SU-DHL-6 (cell line): ENCODE results near the gene NR2F2.

Experiments
- CTCF ChIP-seq: fragments of 200-600 bp; sonication (generic); IDR thresholded peaks from one replicate; pipeline ENCODE4 v1.5.1; 2017; ENCODE audit warnings: antibody characterized with exemption, mild to moderate bottlenecking, low read length, moderate library complexity; ENCODE audit not compliant: insufficient read depth, poor library complexity, severe bottlenecking
- EZH2phosphoT487 ChIP-seq: fragments of 200-600 bp; sonication (generic), shearing (Covaris generic); conservative IDR thresholded peaks from 2 replicates; pipeline ENCODE4 v1.6.1; 2018; ENCODE audit warnings: mild to moderate bottlenecking, antibody characterized with exemption, low read length, moderate library complexity, mixed read lengths

DNA sequence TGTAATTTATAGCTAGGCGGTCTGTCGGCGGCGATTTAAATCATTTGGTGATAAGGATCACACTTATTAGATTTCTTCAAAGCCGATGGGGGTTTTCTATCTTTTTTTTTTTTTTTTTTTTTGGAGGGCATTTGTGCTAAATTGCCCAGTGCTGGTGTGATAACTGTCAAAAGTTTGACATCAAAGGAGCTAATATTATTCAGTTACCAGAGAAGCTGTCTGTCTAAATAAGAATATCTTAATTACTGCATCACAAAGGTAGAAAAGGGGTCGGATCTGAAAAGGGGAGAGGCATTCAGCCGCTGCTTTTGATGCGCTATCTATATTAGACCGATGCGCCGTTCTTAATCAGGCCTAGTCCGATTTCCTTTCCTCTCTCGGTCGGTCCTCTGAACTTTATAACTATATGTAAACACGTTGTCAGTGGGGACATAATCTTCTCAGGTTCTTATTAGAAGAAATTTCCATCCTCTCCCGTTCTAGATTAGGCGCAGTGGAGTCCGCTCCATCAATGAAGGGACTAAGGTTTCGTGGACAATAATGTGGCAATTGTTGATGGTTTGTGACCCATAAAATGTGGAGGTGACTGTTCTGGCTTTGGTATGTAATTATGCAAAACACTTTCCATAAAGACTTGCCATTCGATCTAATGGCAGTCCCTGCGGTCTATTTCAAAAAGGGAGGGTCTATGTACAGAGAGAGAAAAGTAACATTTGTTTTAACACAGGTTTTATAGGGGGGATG lies 31.7 kb downstream of the NR2F2 start:
- no peak for TF ChIP-seq CTCF
- TF ChIP-seq EZH2phosphoT487 = no peak
